IPS-15b (cell line): ENCODE data around the gene IPO13.

Experiments
- H3K27me3 ChIP-seq: one replicate; pipeline ENCODE4 v1.6.1; 2013; ENCODE audit warnings: low read length; ENCODE audit not compliant: control insufficient read depth, insufficient read depth
- H3K36me3 ChIP-seq: one replicate; pipeline ENCODE4 v1.6.1; 2013; ENCODE audit warnings: low read length; ENCODE audit not compliant: control insufficient read depth, insufficient read depth
- H3K4me1 ChIP-seq: one replicate; pipeline ENCODE4 v1.6.1; 2013; ENCODE audit warnings: mild to moderate bottlenecking, low read length; ENCODE audit not compliant: control insufficient read depth, insufficient read depth
- H3K4me3 ChIP-seq: one replicate; pipeline ENCODE4 v1.5.1; 2013; ENCODE audit warnings: low read depth, low read length
- H3K9ac ChIP-seq: one replicate; pipeline ENCODE4 v1.6.1; 2013; ENCODE audit warnings: low read depth, mild to moderate bottlenecking, low read length
- H3K9me3 ChIP-seq: one replicate; pipeline ENCODE4 v1.6.1; 2013; ENCODE audit warnings: mild to moderate bottlenecking, low read length; ENCODE audit not compliant: control insufficient read depth, insufficient read depth

Gene IPO13

GRCh38 chr1:43970911-43971310 is 24.2 kb downstream of the IPO13 start:
- no peaks in the 10 kb centered on the region for H3K9me3 ChIP-seq
- H3K4me1 ChIP-seq = peaks cover 3% of the 10 kb centered on the region
- peak overlapping the region; percentile 99 for H3K4me3 ChIP-seq
- H3K27me3 ChIP-seq = no peaks in the 10 kb centered on the region
- H3K9ac ChIP-seq = no peak overlapping the region
- H3K36me3 ChIP-seq = peaks cover 15% of the 10 kb centered on the region

- Histone ChIP-seq H3K9ac (no peak overlapping the region), H3K4me3 (no peak overlapping the region)
Observed at GRCh38 chr1:43971336-43971980, 24.7 kb downstream of the IPO13 start.

GRCh38 chr1:43973981-43974442 is 27.3 kb downstream of the IPO13 start:
- H3K9ac ChIP-seq = peak overlapping the region; percentile 81
- H3K36me3 ChIP-seq = peaks cover 28% of the 10 kb centered on the region
- H3K4me1 ChIP-seq = peaks cover 3% of the 10 kb centered on the region

More at GRCh38 chr1:43971336-43971980, 24.7 kb downstream of the IPO13 start:
- H3K36me3 ChIP-seq = peaks cover 19% of the 10 kb centered on the region
- no peaks in the 10 kb centered on the region for H3K9me3 ChIP-seq
- H3K4me1 ChIP-seq = peaks cover 3% of the 10 kb centered on the region
- H3K27me3 ChIP-seq = no peaks in the 10 kb centered on the region

GRCh38 chr1:43974443-43975248 is 27.9 kb downstream of the IPO13 start, which contains the start of gene ATP6V0B:
Gene ATP6V0B (plus strand): TSS chr1:43974960. CDS start chr1:43975041, 81 bp downstream.
- H3K4me1 ChIP-seq = peaks cover 3% of the 10 kb centered on the region

More at GRCh38 chr1:43973981-43974442, 27.3 kb downstream of the IPO13 start:
- Histone ChIP-seq H3K27me3 (no peaks in the 10 kb centered on the region), H3K9me3 (no peaks in the 10 kb centered on the region), H3K4me3 (peak overlapping the region; percentile 92)

GRCh38 chr1:43975249-43975961 is 28.7 kb downstream of the IPO13 start:
- peaks cover 9% of the 10 kb centered on the region for H3K4me1 ChIP-seq
- no peaks in the 10 kb centered on the region for H3K27me3 ChIP-seq
- H3K4me3 ChIP-seq = peak overlapping the region; percentile 92
- H3K9ac ChIP-seq = peak overlapping the region; percentile 81
- H3K36me3 ChIP-seq = peaks cover 28% of the 10 kb centered on the region
- H3K9me3 ChIP-seq = no peaks in the 10 kb centered on the region

More at GRCh38 chr1:43974443-43975248, 27.9 kb downstream of the IPO13 start, which contains the start of gene ATP6V0B:
- Histone ChIP-seq H3K9me3 (no peaks in the 10 kb centered on the region), H3K4me3 (peak within 1 kb of the TSS; percentile 92), H3K9ac (peak within 1 kb of the TSS; percentile 81), H3K27me3 (no peaks in the 10 kb centered on the region), H3K36me3 (peaks cover 28% of the 10 kb centered on the region)

GRCh38 chr1:43976045-43976444 is 29.3 kb downstream of the IPO13 start:
- H3K36me3 ChIP-seq = peaks cover 28% of the 10 kb centered on the region
- no peaks in the 10 kb centered on the region for H3K27me3 ChIP-seq
- H3K9ac ChIP-seq = no peak overlapping the region
- H3K4me1 ChIP-seq = peaks cover 11% of the 10 kb centered on the region
- no peaks in the 10 kb centered on the region for H3K9me3 ChIP-seq
- peak overlapping the region; percentile 92 for H3K4me3 ChIP-seq

- Histone ChIP-seq H3K27me3 (no peaks in the 10 kb centered on the region), H3K36me3 (peaks cover 29% of the 10 kb centered on the region), H3K4me3 (no peak overlapping the region), H3K9ac (no peak overlapping the region), H3K4me1 (peaks cover 11% of the 10 kb centered on the region), H3K9me3 (no peaks in the 10 kb centered on the region)
Observed at GRCh38 chr1:43976890-43977289, 30.1 kb downstream of the IPO13 start.

- no peak overlapping the region for H3K4me3 ChIP-seq
- no peaks in the 10 kb centered on the region for H3K27me3 ChIP-seq
- peaks cover 11% of the 10 kb centered on the region for H3K4me1 ChIP-seq
- peaks cover 24% of the 10 kb centered on the region for H3K36me3 ChIP-seq
- no peaks in the 10 kb centered on the region for H3K9me3 ChIP-seq
- no peak overlapping the region for H3K9ac ChIP-seq
Observed at GRCh38 chr1:43977376-43978263, 30.9 kb downstream of the IPO13 start.

GRCh38 chr1:43978264-43978550 is 31.5 kb downstream of the IPO13 start:
- Histone ChIP-seq H3K9me3 (no peaks in the 10 kb centered on the region), H3K27me3 (no peaks in the 10 kb centered on the region), H3K4me1 (peaks cover 11% of the 10 kb centered on the region), H3K9ac (no peak overlapping the region), H3K4me3 (peak overlapping the region; percentile 79), H3K36me3 (peaks cover 24% of the 10 kb centered on the region)

- no peaks in the 10 kb centered on the region for H3K27me3 ChIP-seq
- peaks cover 24% of the 10 kb centered on the region for H3K36me3 ChIP-seq
- peak within 1 kb of the TSS; percentile 79 for H3K4me3 ChIP-seq
- H3K4me1 ChIP-seq = peaks cover 11% of the 10 kb centered on the region
- H3K9ac ChIP-seq = peak within 1 kb of the TSS; percentile 77
- H3K9me3 ChIP-seq = no peaks in the 10 kb centered on the region
Observed at GRCh38 chr1:43978551-43979260, 32.0 kb downstream of the IPO13 start, which contains the start of gene B4GALT2. Gene B4GALT2 (plus strand): TSS chr1:43979210. CDS start chr1:43981161, 1,951 bp downstream.
